Naive thymus-derived CD4-positive, alpha-beta T cell (primary cell): Measurements from ENCODE around the gene DSP. TPM values are rescaled to one million over a fixed set of nuclear protein-coding genes. Genes with fewer than 3 reads are reported as not detected.

ENCODE experiments used
- ATAC-seq: fragments of 150-1000 bp; cut with Tn5 transposase; 2 replicates; pipeline ENCODE4 v1.10.0; 2021; ENCODE audit warnings: mild to moderate bottlenecking, moderate library complexity
- CTCF ChIA-PET: fragments of 350-600 bp; sonication (Branson Sonifier 250); formaldehyde crosslinking; loops from one replicate; lab custom pipeline; 2021; ENCODE audit warnings: antibody characterized with exemption; lab: Charles Lee
- POLR2A ChIA-PET: fragments of 350-600 bp; sonication (Branson Sonifier 250); formaldehyde crosslinking; loops from one replicate; lab custom pipeline; 2021; ENCODE audit warnings: antibody characterized with exemption, inconsistent platforms; lab: Charles Lee
- DNase-seq, 9 donors: peaks; one replicate each; pipeline versions ENCODE4 v3.0.0 to v3.0.0-alpha.2; 2020 to 2022; ENCODE audit warnings: mixed read lengths in 1 of 9
- H3K27ac ChIP-seq: one replicate; pipeline ENCODE4 v1.7.0; 2013; ENCODE audit warnings: mild to moderate bottlenecking, low read depth, low read length, moderate library complexity
- H3K27me3 ChIP-seq, 2 donors: one replicate each; pipeline ENCODE4 v1.7.0; 2013; ENCODE audit warnings: low read length in 2 of 2, mild to moderate bottlenecking in 2 of 2, moderate library complexity in 2 of 2; ENCODE audit not compliant: control insufficient read depth in 2 of 2, insufficient read depth in 2 of 2
- H3K36me3 ChIP-seq, 3 experiments: 1 replicate in 2 of 3; 2 replicates in 1 of 3; pipeline ENCODE4 v1.7.0; 2013; ENCODE audit warnings: low read length in 3 of 3, mild to moderate bottlenecking in 3 of 3, moderate library complexity in 1 of 3; ENCODE audit not compliant: insufficient read depth in 3 of 3, control insufficient read depth in 2 of 3
- H3K4me1 ChIP-seq, 2 donors: one replicate each; pipeline ENCODE4 v1.7.0; 2013; ENCODE audit warnings: low read length in 2 of 2, mild to moderate bottlenecking in 2 of 2, moderate library complexity in 1 of 2; ENCODE audit not compliant: control insufficient read depth in 2 of 2, insufficient read depth in 2 of 2
- H3K4me3 ChIP-seq: 2 replicates; pipeline ENCODE4 v1.7.0; 2013; ENCODE audit warnings: mild to moderate bottlenecking, low read length
- H3K9me3 ChIP-seq, 3 experiments: 1 replicate in 2 of 3; 2 replicates in 1 of 3; pipeline ENCODE4 v1.7.0; 2013; ENCODE audit warnings: low read length in 3 of 3; ENCODE audit not compliant: control insufficient read depth in 2 of 3
- H3K27ac Mint-ChIP-seq, 9 donors: one replicate each; pipeline ENCODE4 v1.8.0; 2020 to 2022; ENCODE audit warnings: mixed read lengths in 9 of 9, mild to moderate bottlenecking in 8 of 9, moderate library complexity in 5 of 9, inconsistent platforms in 2 of 9
- H3K27me3 Mint-ChIP-seq, 5 donors: one replicate each; pipeline ENCODE4 v1.8.0; 2021 to 2022; ENCODE audit warnings: mixed read lengths in 5 of 5, mild to moderate bottlenecking in 1 of 5
- H3K36me3 Mint-ChIP-seq, 5 donors: one replicate each; pipeline ENCODE4 v1.8.0; 2020 to 2022; ENCODE audit warnings: mixed read lengths in 5 of 5, mild to moderate bottlenecking in 3 of 5, inconsistent platforms in 1 of 5
- H3K4me1 Mint-ChIP-seq, 7 donors: one replicate each; pipeline ENCODE4 v1.8.0; 2020 to 2022; ENCODE audit warnings: mixed read lengths in 7 of 7, mild to moderate bottlenecking in 3 of 7, inconsistent platforms in 1 of 7
- H3K4me3 Mint-ChIP-seq, 10 donors: one replicate each; pipeline ENCODE4 v1.8.0; 2020 to 2022; ENCODE audit warnings: mild to moderate bottlenecking in 10 of 10, mixed read lengths in 10 of 10, moderate library complexity in 6 of 10, inconsistent platforms in 2 of 10
- H3K9me3 Mint-ChIP-seq, 11 donors: one replicate each; pipeline ENCODE4 v1.8.0; 2020 to 2022; ENCODE audit warnings: mixed read lengths in 11 of 11, mild to moderate bottlenecking in 4 of 11, inconsistent platforms in 1 of 11, moderate library complexity in 1 of 11
- intact Hi-C, 2 donors: fragments of 100-400 bp; cut with micrococcal nuclease; formaldehyde crosslinking; loops; one replicate each; pipeline ENCODE4 v1.15.1; 2023
- polyA plus RNA-seq, 2 donors: library from polyadenylated mRNA; unstranded; fragments of 300-500 nt; fragmentation: Illumina TruSeq; gene quantifications; one replicate each; pipeline ENCODE4 v1.2.3, GENCODE V29; 2021
- total RNA-seq, 6 experiments: library from RNA in 5 of 6; stranded (reverse) in 5 of 6; gene quantifications; 1 replicate in 5 of 6; 2 replicates in 1 of 6; pipeline ENCODE4 v1.2.3 and lab custom pipeline; 2021 to 2026

Gene DSP
- total and polyA plus RNA-seq, 7 experiments from 2014 or later: 0.02 TPM; not detected in 5

- no peak overlapping the region for H3K27ac ChIP-seq
- Mint-ChIP-seq H3K27me3 (peaks cover 38 to 48% (median 43%) of the 10 kb centered on the region in 5 donors), H3K9me3 (no peaks in the 10 kb centered on the region), H3K36me3 (no peaks in the 10 kb centered on the region), H3K4me1 (no peaks in the 10 kb centered on the region), H3K4me3 (no peak overlapping the region), H3K27ac (no peak overlapping the region)
- POLR2A ChIA-PET: no interaction called here
- H3K9me3 ChIP-seq: no peaks in the 10 kb centered on the region
- H3K27me3 ChIP-seq: no peaks in the 10 kb centered on the region
- no peak overlapping the region for H3K4me3 ChIP-seq
- intact Hi-C loops: no loop called here
- H3K4me1 ChIP-seq: no peaks in the 10 kb centered on the region
- no peaks in the 10 kb centered on the region for H3K36me3 ChIP-seq
- DNase-seq (no peak), ATAC-seq (no peak)
- CTCF ChIA-PET: no interaction called here
Observed at GRCh38 chr6:7557652-7558051, 16.2 kb downstream of the DSP start.

- no peak for DNase-seq
- intact Hi-C loops: no loop called here
- H3K4me3 ChIP-seq: no peak overlapping the region
- no peak overlapping the region for H3K27ac ChIP-seq
- ChIA-PET POLR2A (no interaction called here), CTCF (no interaction called here)
- Mint-ChIP-seq H3K36me3 (no peaks in the 10 kb centered on the region), H3K9me3 (no peaks in the 10 kb centered on the region), H3K27me3 (peaks cover 36 to 48% (median 38%) of the 10 kb centered on the region in 5 donors), H3K4me1 (no peaks in the 10 kb centered on the region), H3K4me3 (no peak overlapping the region), H3K27ac (no peak overlapping the region)
- H3K27me3 ChIP-seq: no peaks in the 10 kb centered on the region
- ATAC-seq: no peak
- no peaks in the 10 kb centered on the region for H3K9me3 ChIP-seq
- no peaks in the 10 kb centered on the region for H3K36me3 ChIP-seq
- H3K4me1 ChIP-seq: no peaks in the 10 kb centered on the region
Observed at GRCh38 chr6:7558781-7559180, 17.3 kb downstream of the DSP start.

- no peak overlapping the region for H3K4me3 ChIP-seq
- no peak for DNase-seq
- ATAC-seq: no peak
- H3K4me3 Mint-ChIP-seq: no peak overlapping the region
- H3K9me3 Mint-ChIP-seq: no peaks in the 10 kb centered on the region
- intact Hi-C loops: no loop called here
- no peaks in the 10 kb centered on the region for H3K4me1 ChIP-seq
- no peaks in the 10 kb centered on the region for H3K4me1 Mint-ChIP-seq
- no peaks in the 10 kb centered on the region for H3K36me3 ChIP-seq
- no peak overlapping the region for H3K27ac Mint-ChIP-seq
- H3K27me3 Mint-ChIP-seq: peaks cover 35 to 53% (median 42%) of the 10 kb centered on the region in 5 donors
- H3K27me3 ChIP-seq: no peaks in the 10 kb centered on the region
- no peaks in the 10 kb centered on the region for H3K36me3 Mint-ChIP-seq
- no peak overlapping the region for H3K27ac ChIP-seq
- ChIA-PET POLR2A (no interaction called here), CTCF (no interaction called here)
- no peaks in the 10 kb centered on the region for H3K9me3 ChIP-seq
Observed at GRCh38 chr6:7559196-7559595, 17.7 kb downstream of the DSP start.

GRCh38 chr6:7559651-7560385, 18.3 kb downstream of the DSP start:
- Histone ChIP-seq H3K27me3 (no peaks in the 10 kb centered on the region), H3K9me3 (no peaks in the 10 kb centered on the region), H3K36me3 (no peaks in the 10 kb centered on the region), H3K4me3 (no peak overlapping the region), H3K4me1 (no peaks in the 10 kb centered on the region), H3K27ac (no peak overlapping the region)
- H3K4me1 Mint-ChIP-seq: no peaks in the 10 kb centered on the region
- ChIA-PET CTCF (no interaction called here), POLR2A (no interaction called here)
- H3K9me3 Mint-ChIP-seq: no peaks in the 10 kb centered on the region
- H3K4me3 Mint-ChIP-seq: no peak overlapping the region
- ATAC-seq (no peak), DNase-seq (no peak)
- no peak overlapping the region for H3K27ac Mint-ChIP-seq
- H3K27me3 Mint-ChIP-seq: peaks cover 35 to 54% (median 43%) of the 10 kb centered on the region in 5 donors
- no peaks in the 10 kb centered on the region for H3K36me3 Mint-ChIP-seq
- intact Hi-C loops: no loop called here

GRCh38 chr6:7561153-7561964, 19.9 kb downstream of the DSP start:
- ChIA-PET CTCF (no interaction called here), POLR2A (no interaction called here)
- no peak overlapping the region for H3K4me3 Mint-ChIP-seq
- no peak overlapping the region for H3K27ac Mint-ChIP-seq
- H3K9me3 Mint-ChIP-seq: no peaks in the 10 kb centered on the region
- Histone ChIP-seq H3K36me3 (no peaks in the 10 kb centered on the region), H3K27me3 (no peaks in the 10 kb centered on the region), H3K4me3 (no peak overlapping the region), H3K27ac (no peak overlapping the region), H3K9me3 (no peaks in the 10 kb centered on the region), H3K4me1 (no peaks in the 10 kb centered on the region)
- intact Hi-C loops: no loop called here
- no peaks in the 10 kb centered on the region for H3K36me3 Mint-ChIP-seq
- H3K27me3 Mint-ChIP-seq: peaks cover 29 to 57% (median 37%) of the 10 kb centered on the region in 5 donors
- DNase-seq (no peak), ATAC-seq (no peak)
- H3K4me1 Mint-ChIP-seq: no peaks in the 10 kb centered on the region

- no peaks in the 10 kb centered on the region for H3K4me1 ChIP-seq
- Mint-ChIP-seq H3K27me3 (peaks cover 24 to 52% (median 31%) of the 10 kb centered on the region in 5 donors), H3K9me3 (no peaks in the 10 kb centered on the region), H3K36me3 (no peaks in the 10 kb centered on the region), H3K4me3 (no peak overlapping the region), H3K27ac (no peak overlapping the region), H3K4me1 (no peaks in the 10 kb centered on the region)
- H3K27me3 ChIP-seq: no peaks in the 10 kb centered on the region
- no peaks in the 10 kb centered on the region for H3K36me3 ChIP-seq
- peak; percentile 22 for ATAC-seq
- no peak overlapping the region for H3K27ac ChIP-seq
- H3K9me3 ChIP-seq: no peaks in the 10 kb centered on the region
- POLR2A ChIA-PET: no interaction called here
- no peak overlapping the region for H3K4me3 ChIP-seq
- DNase-seq: no peak
- intact Hi-C loops: no loop called here
- CTCF ChIA-PET: no interaction called here
Observed at GRCh38 chr6:7562769-7563168, 21.3 kb downstream of the DSP start.
